Lung (tissue), 12 donors: ENCODE measurements around the gene UBTD2. TPM values are rescaled to one million over a fixed set of nuclear protein-coding genes. Genes with fewer than 3 reads are reported as not detected.
A peak's percentile ranks its signal among the peaks of the same experiment; 100 is the strongest.

Source experiments
- ATAC-seq: fragments of 200-7000 bp; cut with Tn5 transposase; one replicate; pipeline ENCODE4 v1.9.1; 2020; ENCODE audit warnings: moderate number of reproducible peaks; ENCODE audit not compliant: insufficient read depth, low FRiP score
- DNase-seq, 3 donors: peaks; one replicate each; pipeline ENCODE4 v3.0.0-alpha.2; 2013 to 2017
- H3K27ac ChIP-seq, 2 donors: one replicate each; pipeline ENCODE4 v1.5.1; 2013; ENCODE audit warnings: mild to moderate bottlenecking in 2 of 2, moderate library complexity in 2 of 2, control low read depth in 1 of 2, inconsistent platforms in 1 of 2, low read depth in 1 of 2, low read length in 1 of 2
- H3K27me3 ChIP-seq, 3 donors: one replicate each; pipeline ENCODE4 v1.5.1; 2013; ENCODE audit warnings: low read length in 2 of 3; ENCODE audit not compliant: control insufficient read depth in 3 of 3, insufficient read depth in 3 of 3
- H3K36me3 ChIP-seq, 4 donors: one replicate each; pipeline ENCODE4 v1.5.1; 2013; ENCODE audit warnings: low read length in 4 of 4, mild to moderate bottlenecking in 1 of 4, moderate library complexity in 1 of 4; ENCODE audit not compliant: control insufficient read depth in 4 of 4, insufficient read depth in 4 of 4
- H3K4me1 ChIP-seq, 5 donors: one replicate each; pipeline ENCODE4 v1.5.1; 2013; ENCODE audit warnings: low read length in 5 of 5, mild to moderate bottlenecking in 2 of 5, moderate library complexity in 1 of 5; ENCODE audit not compliant: control insufficient read depth in 5 of 5, insufficient read depth in 5 of 5
- H3K4me3 ChIP-seq: one replicate; pipeline ENCODE4 v1.5.1; 2013; ENCODE audit warnings: mild to moderate bottlenecking, control low read depth, moderate library complexity
- H3K9ac ChIP-seq, 2 donors: one replicate each; pipeline ENCODE4 v1.5.1; 2013; ENCODE audit warnings: low read length in 2 of 2, control low read depth in 1 of 2; ENCODE audit not compliant: insufficient read depth in 1 of 2
- H3K9me3 ChIP-seq, 4 donors: one replicate each; pipeline ENCODE4 v1.5.1; 2013; ENCODE audit warnings: low read length in 3 of 4, mild to moderate bottlenecking in 1 of 4, moderate library complexity in 1 of 4; ENCODE audit not compliant: control insufficient read depth in 4 of 4, insufficient read depth in 3 of 4
- WGBS, 2 donors: extraction: QIAGEN DNeasy Blood & Tissue Kit; methylation state at CpG; one replicate each; pipeline ENCODE4 v1.1.7; 2013; 5-methylcytosine and 5-hydroxymethylcytosine counted together
- polyA plus RNA-seq, 2 donors: library from polyadenylated mRNA; stranded (reverse); fragments of 200-250 nt; gene quantifications; one replicate each; pipeline ENCODE4 v1.2.1, GENCODE V29; 2013
- total RNA-seq, 2 donors: library from RNA; depleted of rRNA in 1 of 2; stranded (reverse); fragments of >200 nt in 1 of 2; gene quantifications; one replicate each; pipeline ENCODE4 v1.2.1, GENCODE V29; 2014 to 2021
- TF ChIP-seq, protein P1 (sequence below): IDR thresholded peaks from 2 replicates; pipeline ENCODE4 v1.5.1; 2012; ENCODE audit warnings: mild to moderate bottlenecking; ENCODE audit errors: control extremely low read depth, extremely low read depth
- donor health status: control.
- donor health status: control.
- donor health status: Bipolar disorder and iron deficiency.
- donor health status: healthy.
- donor health status: DM: yes; HTN: yes; CAD: no.

Gene UBTD2
- total and polyA plus RNA-seq, 4 donors = 8.1 to 53.5 (median 11.3) TPM

DNA sequence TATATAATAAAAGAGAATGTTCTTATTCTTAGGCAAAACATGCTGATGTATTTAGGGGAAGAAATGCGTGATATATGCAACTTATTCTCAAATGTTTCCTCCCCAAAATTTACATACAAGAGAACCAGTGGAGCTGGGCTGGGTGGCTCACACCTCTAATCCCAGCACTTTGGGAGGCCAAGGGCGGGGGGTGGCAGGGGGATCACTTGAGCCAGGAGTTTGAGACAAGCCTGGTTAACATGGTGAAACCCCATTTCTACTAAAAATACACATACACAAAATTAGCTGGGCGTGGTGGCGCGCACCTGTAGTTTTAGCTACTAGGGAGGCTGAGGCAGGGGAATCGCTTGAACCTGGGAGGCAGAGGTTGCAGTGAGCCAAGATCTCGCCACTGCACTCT is 27.5 kb upstream of the UBTD2 start:
- DNase-seq (no peak), ATAC-seq (no peak)
- H3K9me3 ChIP-seq = no peaks in the 10 kb centered on the region
- H3K4me1 ChIP-seq = no peaks in the 10 kb centered on the region
- no peaks in the 10 kb centered on the region for H3K36me3 ChIP-seq
- TF ChIP-seq, protein P1, sequence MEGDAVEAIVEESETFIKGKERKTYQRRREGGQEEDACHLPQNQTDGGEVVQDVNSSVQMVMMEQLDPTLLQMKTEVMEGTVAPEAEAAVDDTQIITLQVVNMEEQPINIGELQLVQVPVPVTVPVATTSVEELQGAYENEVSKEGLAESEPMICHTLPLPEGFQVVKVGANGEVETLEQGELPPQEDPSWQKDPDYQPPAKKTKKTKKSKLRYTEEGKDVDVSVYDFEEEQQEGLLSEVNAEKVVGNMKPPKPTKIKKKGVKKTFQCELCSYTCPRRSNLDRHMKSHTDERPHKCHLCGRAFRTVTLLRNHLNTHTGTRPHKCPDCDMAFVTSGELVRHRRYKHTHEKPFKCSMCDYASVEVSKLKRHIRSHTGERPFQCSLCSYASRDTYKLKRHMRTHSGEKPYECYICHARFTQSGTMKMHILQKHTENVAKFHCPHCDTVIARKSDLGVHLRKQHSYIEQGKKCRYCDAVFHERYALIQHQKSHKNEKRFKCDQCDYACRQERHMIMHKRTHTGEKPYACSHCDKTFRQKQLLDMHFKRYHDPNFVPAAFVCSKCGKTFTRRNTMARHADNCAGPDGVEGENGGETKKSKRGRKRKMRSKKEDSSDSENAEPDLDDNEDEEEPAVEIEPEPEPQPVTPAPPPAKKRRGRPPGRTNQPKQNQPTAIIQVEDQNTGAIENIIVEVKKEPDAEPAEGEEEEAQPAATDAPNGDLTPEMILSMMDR = no peak
- no peak overlapping the region for H3K9ac ChIP-seq
- 87 to 99% methylated on average over 7 of the region's 7 CpGs for WGBS, 2 donors
- no peaks in the 10 kb centered on the region for H3K27me3 ChIP-seq
- no peak overlapping the region for H3K4me3 ChIP-seq
- no peak overlapping the region for H3K27ac ChIP-seq

- no peaks in the 10 kb centered on the region for H3K27me3 ChIP-seq
- 95 to 98% methylated on average over 2 of the region's 2 CpGs for WGBS, 2 donors
- no peak for ATAC-seq
Observed at GRCh38 chr5:172305380-172305779, 21.8 kb upstream of the UBTD2 start.

GRCh38 chr5:172303572-172304335 is 20.2 kb upstream of the UBTD2 start:
- no peak overlapping the region for H3K4me3 ChIP-seq
- peaks cover 0 to 2% (median 0%) of the 10 kb centered on the region in 4 donors for H3K9me3 ChIP-seq
- no peak for ATAC-seq
- H3K27ac ChIP-seq = no peak overlapping the region
- no peak overlapping the region for H3K9ac ChIP-seq
- no peaks in the 10 kb centered on the region for H3K36me3 ChIP-seq
- WGBS, 2 donors = 58 to 93% methylated on average over 3 of the region's 3 CpGs
- TF ChIP-seq, protein P1 = no peak
- peaks cover 0 to 3% (median 0%) of the 10 kb centered on the region in 5 donors for H3K4me1 ChIP-seq
- peak in 1 of 3 donors; percentile 12 for DNase-seq
- no peaks in the 10 kb centered on the region for H3K27me3 ChIP-seq

More at GRCh38 chr5:172305380-172305779, 21.8 kb upstream of the UBTD2 start:
- TF ChIP-seq, protein P1 = no peak
- Histone ChIP-seq H3K9ac (no peak overlapping the region), H3K4me3 (no peak overlapping the region), H3K4me1 (peaks cover 0 to 3% (median 0%) of the 10 kb centered on the region in 5 donors), H3K27ac (no peak overlapping the region), H3K9me3 (peaks cover 0 to 2% (median 0%) of the 10 kb centered on the region in 4 donors), H3K36me3 (no peaks in the 10 kb centered on the region)
- no peak for DNase-seq

DNA sequence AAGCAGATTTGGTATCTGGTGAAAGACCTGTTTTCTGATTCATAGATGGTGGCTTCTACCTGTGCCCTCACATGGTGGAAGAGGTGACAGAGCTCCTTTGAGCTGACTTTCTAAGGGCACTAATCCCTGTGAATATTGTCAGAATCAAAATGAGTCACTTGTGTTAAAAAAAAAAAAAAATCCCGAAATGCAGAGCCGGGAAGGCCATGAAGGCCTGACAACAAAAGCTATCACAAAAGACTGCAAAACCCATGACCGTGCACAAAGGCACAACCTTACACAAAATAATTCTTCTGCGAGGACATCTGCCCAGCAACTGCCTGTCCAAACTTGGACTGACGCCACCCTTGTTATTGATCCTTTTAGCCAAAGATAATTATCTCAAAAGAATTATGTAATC is 19.6 kb upstream of the UBTD2 start:
- no peak overlapping the region for H3K9ac ChIP-seq
- peaks cover 0 to 2% (median 0%) of the 10 kb centered on the region in 4 donors for H3K9me3 ChIP-seq
- H3K36me3 ChIP-seq = no peaks in the 10 kb centered on the region
- H3K4me3 ChIP-seq = no peak overlapping the region
- ATAC-seq (no peak), DNase-seq (no peak)
- no peak overlapping the region for H3K27ac ChIP-seq
- TF ChIP-seq, protein P1 = no peak
- peaks cover 0 to 3% (median 0%) of the 10 kb centered on the region in 5 donors for H3K4me1 ChIP-seq
- no peaks in the 10 kb centered on the region for H3K27me3 ChIP-seq
- WGBS, 2 donors = 76 to 94% methylated on average over 5 of the region's 5 CpGs
